ENCODE data around the gene CST3.
"Not testable (repeated sequence)": the region's sequence is repeated elsewhere in the genome, so short reads cannot be mapped to it uniquely, and the experiment has no call there.

Gene CST3

DNA sequence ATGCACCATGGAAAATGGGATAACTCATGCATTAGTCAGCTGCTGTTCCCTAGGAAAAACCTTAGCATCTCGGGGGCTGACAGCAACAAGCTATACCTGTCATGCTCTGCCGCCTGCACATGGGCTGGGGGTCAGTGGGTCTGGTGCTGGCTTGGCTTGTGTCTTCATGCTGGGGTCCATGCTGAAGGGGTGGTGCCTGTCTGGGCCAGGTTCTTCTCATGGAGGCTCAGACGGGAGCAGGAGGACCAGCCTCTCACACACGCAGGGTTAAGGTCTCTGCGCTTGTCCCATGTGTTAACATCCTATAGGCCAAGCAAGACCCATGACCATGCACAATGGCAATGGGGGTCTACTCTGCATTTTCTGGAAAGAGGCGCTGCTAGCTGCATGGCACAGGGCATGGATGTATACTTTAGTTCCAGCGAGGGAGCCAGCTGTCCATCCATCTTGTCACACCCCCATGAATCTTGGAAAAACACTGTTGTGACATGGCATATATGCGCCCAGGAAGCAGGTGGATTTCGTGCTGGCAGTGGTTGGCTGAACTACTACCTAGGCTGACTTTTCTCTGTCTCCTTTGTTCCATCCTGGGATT lies 24.6 kb upstream of the CST3 start:
- no peak for DNase-seq (ENCODE audit: low read depth)

DNA sequence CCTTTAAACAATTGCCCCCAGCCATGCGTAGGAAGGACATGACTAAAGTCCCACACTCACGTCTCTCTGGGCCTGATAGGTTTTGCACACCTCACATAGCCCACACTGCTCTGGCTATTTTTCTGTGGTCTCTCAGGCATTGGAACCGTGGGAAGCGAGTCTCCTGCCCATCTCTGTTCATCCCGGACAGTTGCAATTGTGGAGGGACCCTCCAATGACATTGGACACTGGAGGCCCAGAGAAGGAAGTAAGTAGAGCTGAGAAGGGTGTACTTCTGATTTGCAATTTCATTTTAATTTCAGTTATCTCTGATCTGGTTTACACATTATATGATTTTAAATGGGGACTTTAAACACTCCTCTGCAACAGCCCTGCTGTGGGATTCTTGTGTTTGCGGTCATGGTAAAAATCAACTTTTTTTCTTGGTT lies 23.3 kb upstream of the CST3 start:
- DNase-seq (ENCODE audit: low read depth) = no peak

DNA sequence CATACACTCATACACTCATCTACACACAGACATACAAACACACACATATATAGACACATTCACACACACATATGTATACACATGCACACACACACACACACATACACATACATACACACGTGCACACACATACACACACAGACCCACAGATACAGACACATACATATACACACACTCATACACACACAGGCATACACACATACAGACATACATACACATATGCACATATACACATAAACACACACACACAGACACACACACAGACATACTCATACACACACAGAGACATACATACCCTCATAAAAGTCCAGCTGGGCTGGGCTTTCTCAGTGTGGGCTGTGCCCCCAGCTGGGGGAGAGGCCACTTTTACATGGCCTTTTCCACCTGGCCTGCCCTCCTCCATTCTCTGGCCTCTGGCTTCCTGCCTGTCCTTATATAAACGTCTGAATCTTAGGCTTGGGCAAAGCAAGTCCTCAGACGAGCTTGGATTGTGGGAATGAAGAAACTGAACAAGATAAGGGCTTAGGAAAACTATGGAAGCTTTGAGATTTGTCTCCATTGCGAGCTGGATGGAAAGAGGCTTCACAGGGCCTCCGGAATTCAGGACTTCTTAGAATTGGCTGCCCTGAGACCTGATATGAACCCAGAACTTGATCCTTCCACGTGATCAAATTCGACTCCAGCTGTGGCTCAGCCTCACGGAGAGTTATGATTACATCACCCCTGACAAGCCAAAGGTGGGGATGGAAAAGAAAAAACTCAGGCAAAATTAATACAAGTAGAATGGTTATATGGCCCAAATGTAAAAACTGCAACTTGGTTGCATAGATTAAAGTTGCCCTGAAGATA lies 22.5 kb upstream of the CST3 start:
- no peak for DNase-seq (ENCODE audit: low read depth)

DNA sequence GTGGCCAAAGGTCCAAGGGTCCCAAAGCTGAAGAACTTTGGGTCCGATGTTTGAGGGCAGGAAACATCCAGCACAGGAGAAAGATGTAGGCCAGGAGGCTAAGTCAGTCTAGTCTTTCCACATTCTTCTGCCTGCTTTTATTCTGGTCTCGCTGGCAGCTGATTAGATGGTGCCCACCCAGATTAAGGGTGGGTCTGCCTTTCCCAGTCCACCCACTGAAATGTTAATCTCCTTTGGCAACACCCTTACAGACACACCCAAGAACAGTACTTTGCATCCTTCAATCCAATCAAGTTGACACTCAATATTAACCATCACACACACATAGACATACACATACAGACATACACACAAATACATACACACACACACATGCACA lies 21.8 kb upstream of the CST3 start:
- DNase-seq (ENCODE audit: low read depth) = not testable (repeated sequence)

DNA sequence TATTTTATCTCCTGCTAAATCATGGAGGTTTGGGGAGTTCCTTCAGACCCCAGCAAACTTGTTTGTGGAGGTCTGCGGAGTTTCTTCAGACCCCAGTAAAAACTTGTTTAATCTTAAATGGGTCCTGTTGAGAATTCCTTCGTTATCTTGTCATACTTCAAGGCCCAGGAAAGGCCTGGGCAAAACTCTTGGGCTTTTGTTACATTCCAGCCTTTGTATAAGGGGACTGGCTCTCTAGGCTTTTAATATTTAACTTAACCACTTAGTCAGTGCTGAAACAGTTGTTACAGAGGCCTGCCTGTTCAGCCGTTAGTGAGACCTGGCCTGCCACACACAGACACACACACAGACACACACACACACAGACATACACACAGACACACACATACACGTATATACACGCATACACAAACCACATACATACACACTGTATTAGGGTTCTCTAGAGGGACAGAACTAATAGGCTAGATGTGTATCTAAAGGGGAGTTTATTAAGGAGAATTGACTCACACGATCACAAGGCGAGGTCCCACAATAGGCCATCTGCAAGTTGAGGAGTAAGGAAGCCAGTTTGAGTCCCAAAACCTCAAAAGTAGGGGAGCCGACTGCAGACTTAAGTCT lies 21.3 kb upstream of the CST3 start:
- DNase-seq (ENCODE audit: low read depth) = no peak

DNA sequence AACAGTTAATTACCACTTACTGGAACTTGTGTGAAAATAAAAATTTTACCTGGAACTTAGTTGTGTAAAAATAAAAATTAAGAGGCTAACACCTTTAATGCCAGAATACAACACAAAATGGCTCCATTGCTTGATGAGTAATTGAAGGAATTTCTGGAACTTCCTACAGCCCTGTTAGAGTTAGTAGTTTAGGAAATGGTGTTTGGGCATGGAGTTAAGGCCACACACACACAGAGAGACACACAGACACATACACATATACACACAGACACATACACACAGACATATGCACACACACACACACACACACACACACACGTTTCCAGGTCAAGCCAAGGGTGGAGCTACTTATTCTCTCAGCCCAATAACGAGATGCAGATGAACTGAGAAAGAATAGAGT lies 20.6 kb upstream of the CST3 start:
- no peak for DNase-seq (ENCODE audit: low read depth)

DNA sequence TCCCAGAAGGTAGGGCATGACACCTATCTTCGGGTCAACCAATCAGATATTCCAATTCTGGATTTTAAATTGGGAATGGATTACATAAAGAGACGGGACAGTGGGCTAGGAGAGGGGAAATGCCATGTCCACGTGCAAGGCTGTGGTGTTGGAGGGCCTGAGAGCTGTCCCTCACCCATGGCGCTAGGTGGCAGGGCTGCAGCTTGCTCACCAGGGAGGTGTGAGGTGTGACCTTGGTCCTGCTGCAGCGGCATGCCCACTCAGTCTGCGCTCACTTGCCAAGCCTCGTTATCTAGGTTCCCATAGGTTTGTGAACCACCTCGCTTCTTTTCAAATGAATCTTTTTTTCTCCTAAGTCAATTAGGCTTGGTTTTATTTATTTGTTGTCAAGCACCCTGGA lies 19.4 kb upstream of the CST3 start:
- no peak for DNase-seq (ENCODE audit: low read depth)

DNA sequence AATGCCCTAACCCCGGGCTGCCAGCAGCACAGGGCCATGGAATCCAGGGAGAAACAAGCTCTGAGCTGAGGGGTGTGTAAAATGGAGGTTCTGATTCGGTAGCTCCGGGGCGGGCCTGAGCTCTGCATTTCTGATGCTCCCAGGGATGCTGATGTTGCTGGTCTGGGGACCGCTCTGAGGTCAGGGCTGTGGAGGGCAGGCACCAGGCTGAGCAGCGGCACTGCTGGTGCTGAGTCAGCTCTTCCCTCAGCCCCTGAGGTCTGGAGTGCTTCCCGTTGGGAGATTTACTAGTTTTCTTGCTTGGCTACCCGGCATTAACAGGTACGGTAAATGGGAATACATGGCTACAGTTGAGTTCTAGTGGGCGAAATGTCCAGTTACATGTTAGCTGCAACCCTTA lies 18.6 kb upstream of the CST3 start:
- DNase-seq (ENCODE audit: low read depth) = no peak

DNA sequence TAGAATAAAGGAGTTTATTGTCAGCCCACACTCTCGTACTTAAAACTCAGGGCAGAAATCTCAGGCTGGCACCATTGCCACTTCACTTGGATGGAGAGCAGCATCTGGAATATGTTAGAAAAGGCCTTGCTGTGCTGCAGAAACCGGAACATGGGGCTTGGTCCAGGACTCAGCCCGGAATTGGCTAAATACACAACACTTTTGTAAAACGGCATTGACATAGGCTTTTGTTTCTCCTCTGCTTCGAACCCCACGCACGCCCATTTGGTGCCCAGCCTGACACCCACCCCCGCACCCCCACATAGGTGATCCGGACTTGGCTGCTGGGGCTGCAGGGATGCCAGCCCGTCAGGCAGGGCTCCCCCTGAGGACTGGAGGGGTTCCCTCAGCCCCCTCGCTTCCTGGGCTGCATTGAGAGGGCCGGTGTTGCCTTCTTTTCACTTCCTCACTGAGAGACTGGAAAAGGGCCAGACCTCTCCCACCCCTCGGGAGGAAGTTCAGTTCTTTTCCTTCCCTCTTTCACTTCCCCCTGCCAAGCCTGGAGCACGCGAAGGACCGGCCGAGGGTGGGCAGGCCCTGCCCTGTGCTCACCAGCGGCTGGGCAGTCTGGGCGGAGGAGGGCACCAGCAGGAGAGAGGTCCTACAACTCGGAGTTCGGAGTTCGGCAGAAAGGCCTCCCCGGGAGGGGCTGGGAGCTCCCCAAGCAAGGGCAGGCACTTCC lies 17.9 kb upstream of the CST3 start:
- no peak for DNase-seq (ENCODE audit: low read depth)

DNA sequence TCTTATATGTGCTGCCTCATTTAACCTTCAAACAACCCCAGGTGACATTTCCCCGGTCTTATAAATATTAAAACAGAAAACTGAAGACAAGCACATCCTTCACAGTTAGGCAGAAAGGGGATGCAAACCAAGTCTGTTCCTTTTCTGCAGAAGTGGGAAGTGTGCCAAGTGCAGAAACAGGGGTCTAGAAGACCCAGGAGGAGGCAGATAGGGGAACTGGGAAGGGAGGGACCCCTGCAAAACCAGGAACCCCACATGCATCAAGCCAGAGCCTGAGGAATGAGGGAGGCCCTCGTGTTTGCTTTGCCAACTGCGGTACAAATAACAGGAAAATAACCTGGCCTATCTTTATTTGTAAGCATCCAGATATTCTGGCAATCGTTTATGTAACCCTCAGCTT lies 17.0 kb upstream of the CST3 start:
- DNase-seq (ENCODE audit: low read depth) = no peak

DNA sequence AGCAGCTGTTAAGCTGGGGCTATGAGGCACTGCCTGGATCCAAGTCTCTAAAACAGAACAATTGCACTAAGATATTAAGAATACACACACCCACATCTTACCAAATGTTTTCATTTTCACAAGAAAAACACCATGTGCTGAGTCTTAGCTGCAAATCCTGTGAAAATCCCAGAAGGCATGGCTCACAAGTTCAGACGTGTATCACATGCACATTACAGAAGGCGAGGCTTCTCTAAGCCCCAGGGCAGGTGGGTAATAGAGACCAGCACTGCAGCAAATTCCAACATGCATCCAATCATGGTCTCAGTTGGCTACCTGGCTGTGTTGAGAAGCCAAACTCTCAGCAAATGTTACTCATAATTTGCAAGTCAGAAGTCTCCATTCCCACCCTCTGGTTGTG lies 16.2 kb upstream of the CST3 start:
- DNase-seq (ENCODE audit: low read depth) = no peak

DNA sequence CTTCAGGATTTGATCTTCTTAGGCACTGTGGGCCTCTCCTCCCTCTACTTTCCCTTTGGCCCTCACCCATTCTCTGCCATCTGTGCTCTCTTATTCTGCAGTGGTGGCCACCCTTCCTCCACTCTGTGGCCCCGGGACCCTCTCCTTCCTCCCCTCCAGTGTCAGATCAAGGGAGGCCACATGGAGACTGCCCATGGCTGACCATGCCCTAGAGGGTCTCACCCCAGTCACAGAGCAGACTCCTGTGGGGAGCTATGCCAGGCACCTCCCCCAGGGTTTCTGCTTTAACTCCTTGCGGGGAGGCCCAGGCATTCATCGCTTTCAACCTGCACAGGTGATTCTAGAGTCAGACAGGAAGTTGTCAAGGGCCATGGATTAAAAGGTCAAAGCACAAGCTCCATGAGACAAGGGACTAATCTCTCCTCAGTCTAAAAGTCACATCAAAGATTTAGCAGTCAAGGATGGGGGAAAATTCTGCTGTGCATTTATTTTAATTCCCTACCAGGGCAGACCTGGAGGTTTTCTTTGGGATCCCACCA lies 15.7 kb upstream of the CST3 start:
- DNase-seq (ENCODE audit: low read depth) = no peak

DNA sequence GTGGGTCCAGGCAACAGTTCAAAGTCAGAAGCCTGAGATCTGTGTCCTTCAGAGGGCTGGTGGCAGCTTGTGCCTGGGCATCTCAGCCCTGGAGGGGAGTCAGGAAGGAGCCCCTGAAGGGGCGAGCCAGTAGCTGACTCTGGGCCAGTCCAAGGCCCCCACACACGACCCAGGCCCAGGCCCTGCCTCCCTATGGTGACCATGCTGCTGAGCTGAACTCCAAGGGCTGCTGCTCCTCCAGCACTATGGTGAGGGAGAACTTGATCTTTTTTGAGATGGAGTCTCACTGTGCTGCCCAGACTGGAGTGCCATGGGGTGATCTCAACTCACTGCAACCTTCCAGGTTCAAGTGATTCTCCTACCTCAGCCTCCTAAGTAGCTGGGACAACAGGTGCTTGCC lies 15.2 kb upstream of the CST3 start:
- DNase-seq (ENCODE audit: low read depth) = no peak

DNA sequence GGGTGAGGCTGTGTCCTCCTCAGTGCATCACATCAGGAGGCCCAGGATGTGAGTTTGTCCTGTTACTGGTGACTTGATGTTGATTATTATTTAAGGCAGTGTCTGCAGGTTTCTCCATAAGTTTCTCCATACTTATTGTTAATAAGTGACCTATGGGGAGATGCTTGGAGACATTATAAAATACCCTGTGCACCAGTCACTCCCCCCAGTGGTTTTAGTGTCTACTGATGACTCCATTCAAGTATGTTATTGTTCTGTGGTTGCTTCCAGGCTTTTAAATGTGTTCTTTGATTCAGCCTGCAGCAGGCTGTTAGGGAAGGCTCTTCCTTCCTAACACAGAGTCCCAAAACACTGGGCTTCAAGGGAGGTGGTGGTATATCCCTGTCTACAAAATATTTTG lies 14.6 kb upstream of the CST3 start:
- no peak for DNase-seq (ENCODE audit: low read depth)

DNA sequence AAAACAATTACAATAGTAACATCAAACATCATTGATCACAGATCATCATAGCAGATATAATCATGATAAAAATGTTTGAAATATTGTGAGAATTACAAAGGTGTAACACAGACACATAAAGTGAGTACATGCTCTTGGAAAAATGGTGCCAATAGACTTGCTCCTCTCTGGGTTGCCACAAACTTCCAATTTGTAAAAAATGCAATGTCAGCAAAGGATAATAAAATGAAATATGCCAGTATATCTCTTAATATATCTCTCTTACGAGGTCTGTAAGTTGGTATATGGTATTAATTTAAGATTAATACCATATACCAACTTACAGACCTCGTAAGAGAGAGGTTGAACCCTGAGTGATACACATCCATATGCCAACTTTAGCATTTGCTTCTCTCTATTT lies 13.4 kb upstream of the CST3 start:
- DNase-seq (ENCODE audit: low read depth) = no peak

DNA sequence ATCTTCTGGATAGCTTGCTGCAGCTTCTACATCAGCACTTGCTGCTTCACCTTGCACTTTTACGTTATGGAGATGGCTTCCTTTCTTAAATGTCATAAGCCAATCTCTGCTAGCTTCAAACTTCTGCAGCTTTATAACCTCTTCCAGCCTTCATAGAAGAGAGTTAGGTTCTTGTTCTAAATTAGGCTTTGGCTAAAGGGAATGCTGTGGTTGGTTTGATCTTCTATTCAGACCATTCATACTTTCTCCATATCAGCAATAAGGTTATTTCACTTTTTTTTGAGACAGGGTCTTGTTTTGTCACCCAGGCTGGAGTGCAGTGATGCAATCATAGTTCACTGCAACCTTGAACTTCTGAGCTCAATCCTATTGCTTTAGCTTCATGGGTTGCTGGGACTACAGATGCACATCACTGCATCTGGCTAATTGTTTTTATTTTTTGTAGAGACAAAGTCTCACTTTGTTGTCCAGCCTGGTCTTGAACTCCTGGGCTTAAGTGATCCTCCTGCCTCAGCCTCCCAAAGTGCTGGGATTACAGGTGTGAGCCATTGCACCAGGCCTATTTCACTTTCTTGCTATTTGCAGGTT lies 12.2 kb upstream of the CST3 start:
- DNase-seq (ENCODE audit: low read depth) = no peak

DNA sequence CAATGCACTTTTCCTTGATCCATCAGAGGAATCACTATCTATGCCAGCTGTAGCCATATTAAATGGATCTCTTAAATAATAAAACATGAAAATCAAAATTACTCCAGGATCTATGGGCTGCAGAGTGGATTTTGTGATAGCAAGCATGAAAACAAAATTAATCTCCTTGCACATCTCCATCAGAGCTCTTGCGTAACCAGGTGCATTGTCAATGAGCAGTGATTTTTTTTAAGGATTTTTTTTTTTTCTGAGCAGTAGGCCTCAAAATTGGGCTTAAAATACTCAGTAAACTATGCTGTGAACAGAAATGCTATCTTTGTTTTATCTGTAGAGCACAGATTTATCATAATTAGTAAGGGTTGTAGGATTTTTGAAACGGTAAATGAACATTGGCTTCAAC lies 11.5 kb upstream of the CST3 start:
- DNase-seq (ENCODE audit: low read depth) = no peak

DNA sequence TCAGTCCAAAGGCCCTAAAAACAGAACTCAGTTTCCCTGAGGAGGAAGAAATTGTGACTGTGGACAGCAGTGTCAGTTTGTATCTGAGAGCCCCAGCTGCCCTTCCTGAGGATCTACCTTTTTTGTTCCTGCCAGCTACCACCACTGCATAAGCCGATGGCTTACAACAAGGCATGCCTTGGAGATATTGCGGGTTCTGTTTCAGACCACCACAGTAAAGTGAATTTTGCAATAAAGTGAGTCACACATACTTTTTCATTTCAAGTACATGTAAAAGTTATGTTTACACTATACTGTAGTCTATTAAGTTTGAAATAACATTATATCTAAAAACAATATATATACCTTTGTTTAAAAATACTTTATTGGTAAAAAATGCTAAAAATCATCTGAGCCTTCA lies 9.6 kb upstream of the CST3 start:
- DNase-seq (ENCODE audit: low read depth) = no peak

DNA sequence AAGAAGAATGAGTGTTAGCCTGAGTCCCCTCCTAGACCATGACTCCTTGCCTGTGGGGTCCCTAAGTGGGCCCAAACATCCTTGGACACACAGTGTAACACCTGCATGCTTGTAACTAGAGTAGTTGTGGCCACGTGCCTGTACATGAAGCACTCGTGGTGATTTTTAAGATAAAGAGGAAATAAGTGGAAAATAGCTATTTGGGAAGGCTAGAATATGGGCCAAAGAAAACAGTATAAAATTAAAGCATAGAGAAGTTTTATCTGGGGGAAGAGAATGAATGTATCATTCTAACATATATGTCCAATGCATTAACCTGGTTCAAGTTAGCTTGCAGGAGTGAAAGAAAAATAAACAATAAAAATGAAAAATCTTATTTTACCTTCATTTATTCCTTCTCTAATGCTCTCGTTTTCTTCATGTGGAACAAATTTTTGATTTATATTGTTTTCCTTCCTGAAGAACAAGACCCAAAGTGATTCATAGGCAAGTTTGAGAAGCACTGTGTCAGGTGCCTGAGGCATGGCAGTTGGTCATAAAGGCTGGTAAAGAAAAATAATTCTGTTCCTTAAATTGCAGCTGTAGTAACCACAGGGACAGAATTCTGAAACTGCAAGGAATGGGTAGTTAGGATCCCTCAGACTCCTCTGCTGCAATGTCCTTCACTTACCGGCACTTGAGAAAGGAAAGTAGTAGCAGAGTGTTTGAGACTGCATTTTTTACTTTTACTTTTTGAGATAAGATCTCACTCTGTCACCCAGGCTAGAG lies 8.5 kb upstream of the CST3 start:
- DNase-seq (ENCODE audit: low read depth) = no peak

DNA sequence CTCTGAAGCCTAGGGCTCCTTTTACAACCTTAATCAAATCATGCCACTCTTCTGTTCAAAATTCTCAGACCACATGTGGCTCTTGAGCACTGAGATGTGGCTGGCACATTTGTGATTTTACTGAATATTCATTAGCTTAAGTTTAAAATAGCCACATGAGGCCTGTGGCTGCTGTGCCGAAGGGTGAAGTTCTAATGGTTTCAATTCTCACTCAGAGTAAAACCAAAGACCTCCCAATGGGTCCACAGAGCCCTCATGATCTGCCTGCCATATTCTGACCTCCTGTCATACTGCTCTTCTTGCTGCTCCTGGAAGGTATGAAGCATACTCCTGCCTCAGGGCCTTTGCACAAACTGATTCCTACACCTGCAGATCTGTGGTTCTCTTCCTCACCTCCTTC lies 7.8 kb upstream of the CST3 start:
- no peak for DNase-seq (ENCODE audit: low read depth)

DNA sequence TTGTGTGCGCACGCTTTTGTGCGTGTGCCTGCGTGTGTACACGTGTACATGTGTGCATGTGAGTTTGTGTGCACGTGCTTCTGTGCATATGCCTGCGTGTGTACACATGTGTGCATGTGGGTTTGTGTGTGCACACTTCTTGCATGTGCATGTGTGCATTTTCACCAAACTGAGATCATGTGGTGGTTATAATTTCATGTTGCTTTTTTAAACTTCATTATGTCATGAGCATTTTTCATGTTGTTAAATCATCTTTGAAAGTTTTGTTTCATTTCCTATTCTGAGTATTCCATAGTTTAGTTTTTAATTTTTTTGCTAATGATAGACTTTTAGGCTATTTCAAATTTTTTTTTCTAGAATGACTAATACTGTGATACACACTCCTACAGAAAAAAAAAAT lies 6.4 kb upstream of the CST3 start:
- DNase-seq (ENCODE audit: low read depth) = no peak

DNA sequence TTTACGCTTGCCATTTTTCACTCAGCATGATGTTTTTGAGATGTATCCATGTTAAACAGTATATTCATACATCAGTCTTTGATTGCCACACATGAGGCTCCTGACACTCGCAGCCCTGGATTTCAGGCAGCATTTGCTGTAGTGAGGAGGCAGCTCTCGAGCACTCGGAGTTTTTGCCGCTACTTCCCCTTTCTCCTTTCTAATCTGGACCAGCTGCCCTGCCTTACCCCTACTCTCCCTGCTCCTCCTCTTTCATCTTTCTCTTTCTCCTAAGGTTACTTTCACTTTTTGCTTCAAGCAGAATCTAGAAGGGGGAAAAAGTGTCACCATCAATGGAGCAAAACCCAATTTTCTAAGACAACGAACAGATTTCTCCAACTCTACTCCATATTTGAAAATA lies 5.9 kb upstream of the CST3 start:
- no peak for DNase-seq (ENCODE audit: low read depth)
